Measurements from ENCODE around the gene CTXN1. TPM values are rescaled to one million over a fixed set of nuclear protein-coding genes. Genes with fewer than 3 reads are reported as not detected.

Gene CTXN1
- total RNA-seq, result under 1 TPM in 3 of 4 donors, not detected in 1; 0.66 to 0.94 (median 0.68) TPM

GRCh38 chr19:7926021-7926726, at the start of gene CTXN1:
TSS of gene CTXN1 (minus strand) at chr19:7926135. CDS start at chr19:7925538, 597 bp downstream.
- no peak for TF ChIP-seq CTCF (IDR thresholded peaks at IDR 0.05; ENCODE audit: low read depth)

- TF ChIP-seq CTCF (IDR thresholded peaks at IDR 0.05; ENCODE audit: low read depth), result no peak
Observed at GRCh38 chr19:7975037-7975436, 49.1 kb upstream of the CTXN1 start.

GRCh38 chr19:7973883-7974282, 47.9 kb upstream of the CTXN1 start:
- no peak for TF ChIP-seq CTCF (IDR thresholded peaks at IDR 0.05; ENCODE audit: low read depth)

- TF ChIP-seq CTCF (IDR thresholded peaks at IDR 0.05; ENCODE audit: low read depth), result no peak
Observed at GRCh38 chr19:7971553-7972520, 45.9 kb upstream of the CTXN1 start.

- no peak for TF ChIP-seq CTCF (IDR thresholded peaks at IDR 0.05; ENCODE audit: low read depth)
Observed at GRCh38 chr19:7970716-7971448, 44.9 kb upstream of the CTXN1 start.

- TF ChIP-seq CTCF (IDR thresholded peaks at IDR 0.05; ENCODE audit: low read depth), result no peak
Observed at GRCh38 chr19:7969555-7969939, 43.6 kb upstream of the CTXN1 start.
